GM23338 (cell line): ENCODE data around the gene SIX5. TPM values are rescaled to one million over a fixed set of nuclear protein-coding genes. Genes with fewer than 3 reads are reported as not detected.

Experiments used
- ATAC-seq: fragments of 200-7000 bp; cut with Tn5 transposase; 3 replicates; pipeline ENCODE4 v1.9.1; 2020
- DNase-seq: peaks from one replicate; pipeline ENCODE4 v3.0.0-alpha.2; 2015; ENCODE audit warnings: low spot score
- H2AFZ ChIP-seq: fragments of 200-600 bp; sonication (generic); 2 replicates; pipeline ENCODE4 v1.8.0; 2016; ENCODE audit warnings: antibody characterized with exemption, mild to moderate bottlenecking, moderate library complexity
- H3F3A ChIP-seq: fragments of 200-600 bp; sonication (generic); replicated peaks from 2 replicates; pipeline ENCODE4 v1.8.0; 2017; ENCODE audit warnings: antibody characterized with exemption, mixed run types, low read depth
- H3K27ac ChIP-seq: fragments of 200-600 bp; sonication (generic); 2 replicates; pipeline ENCODE4 v1.6.1; 2016; ENCODE audit warnings: low read depth
- H3K27me3 ChIP-seq: fragments of 200-600 bp; sonication (generic); 2 replicates; pipeline ENCODE4 v1.8.0; 2016; ENCODE audit warnings: mild to moderate bottlenecking, mixed run types, moderate library complexity; ENCODE audit not compliant: insufficient read depth
- H3K36me3 ChIP-seq: fragments of 200-600 bp; sonication (generic); 2 replicates; pipeline ENCODE4 v1.8.0; 2016; ENCODE audit warnings: mild to moderate bottlenecking; ENCODE audit not compliant: insufficient read depth
- H3K4me1 ChIP-seq: fragments of 200-600 bp; sonication (generic); 2 replicates; pipeline ENCODE4 v1.8.0; 2016; ENCODE audit warnings: mild to moderate bottlenecking, moderate library complexity; ENCODE audit not compliant: insufficient read depth
- H3K4me2 ChIP-seq: fragments of 200-600 bp; sonication (generic); 2 replicates; pipeline ENCODE4 v1.7.1; 2017; ENCODE audit warnings: mixed run types
- H3K4me3 ChIP-seq: fragments of 200-600 bp; sonication (generic); 2 replicates; pipeline ENCODE4 v1.6.1; 2016; ENCODE audit warnings: mixed run types
- H3K79me2 ChIP-seq: fragments of 200-600 bp; sonication (generic); replicated peaks from 2 replicates; pipeline ENCODE4 v1.8.0; 2017; ENCODE audit warnings: mild to moderate bottlenecking; ENCODE audit not compliant: insufficient read depth
- H3K9me2 ChIP-seq: fragments of 200-600 bp; sonication (generic); 2 replicates; pipeline ENCODE4 v1.8.0; 2017; ENCODE audit not compliant: insufficient read depth
- H4K20me1 ChIP-seq: fragments of 200-600 bp; sonication (generic); replicated peaks from 2 replicates; pipeline ENCODE4 v1.8.0; 2017; ENCODE audit warnings: mild to moderate bottlenecking; ENCODE audit not compliant: insufficient read depth
- H3K27ac Mint-ChIP-seq: 2 replicates; pipeline ENCODE4 v1.8.0; 2020; ENCODE audit warnings: inconsistent platforms, mild to moderate bottlenecking, moderate library complexity, mixed read lengths
- H3K27me3 Mint-ChIP-seq: 3 replicates; pipeline ENCODE4 v1.8.0; 2022; ENCODE audit warnings: low read depth, mild to moderate bottlenecking, moderate library complexity, mixed read lengths, inconsistent platforms; ENCODE audit not compliant: insufficient read depth, poor library complexity
- H3K36me3 Mint-ChIP-seq: 3 replicates; pipeline ENCODE4 v1.8.0; 2021; ENCODE audit warnings: low read depth, mild to moderate bottlenecking, inconsistent platforms, moderate library complexity, mixed read lengths
- H3K4me1 Mint-ChIP-seq: 3 replicates; pipeline ENCODE4 v1.8.0; 2020; ENCODE audit warnings: mild to moderate bottlenecking, inconsistent platforms, mixed read lengths
- H3K4me3 Mint-ChIP-seq: 3 replicates; pipeline ENCODE4 v1.8.0; 2021; ENCODE audit warnings: moderate library complexity, mild to moderate bottlenecking, inconsistent platforms, mixed read lengths
- H3K9me3 Mint-ChIP-seq: 3 replicates; pipeline ENCODE4 v1.8.0; 2020; ENCODE audit warnings: moderate library complexity, mild to moderate bottlenecking, inconsistent platforms, mixed read lengths
- NANOG ChIP-seq: IDR thresholded peaks from 2 replicates; pipeline ENCODE4 v1.6.1; 2016; ENCODE audit warnings: antibody characterized with exemption, borderline replicate concordance
- POLR2AphosphoS5 ChIP-seq: IDR thresholded peaks from 2 replicates; pipeline ENCODE4 v1.6.1; 2016; ENCODE audit warnings: antibody characterized with exemption, low read depth
- ZNF114 ChIP-seq: fragments of 250-450 bp; sonication (Bioruptor Pico); IDR thresholded peaks from 2 replicates; pipeline ENCODE4 v1.5.0; 2020; ENCODE audit warnings: mild to moderate bottlenecking, moderate library complexity
- polyA plus RNA-seq: library from polyadenylated mRNA; unstranded; fragments of >200 nt; fragmentation: Nextera tagmentation; extraction: Ambion mirVana; gene quantifications from 2 replicates; pipeline ENCODE4 v1.2.1, GENCODE V29; 2016
- total RNA-seq: library from RNA; depleted of rRNA; stranded (reverse); fragments of >200 nt; shearing (Covaris generic); gene quantifications from 2 replicates; pipeline ENCODE4 v1.2.3, GENCODE V29; 2014
- TF ChIP-seq, protein P1 (sequence below): fragments of 250-450 bp; sonication (Bioruptor Pico); IDR thresholded peaks from 2 replicates; pipeline ENCODE4 v1.5.0; 2020; ENCODE audit warnings: mild to moderate bottlenecking, moderate library complexity
- TF ChIP-seq, protein P2 (sequence below), 2 experiments: fragments of 200-600 bp in 1 of 2; sonication (generic) in 1 of 2; conservative IDR thresholded peaks; 2 replicates each; pipeline versions ENCODE4 v1.5.1 to v1.6.1; 2016 to 2017; ENCODE audit warnings: antibody characterized with exemption in 2 of 2, low read depth in 2 of 2, mild to moderate bottlenecking in 2 of 2, moderate library complexity in 1 of 2

Gene SIX5
- total and polyA plus RNA-seq, 2 experiments from 2014 or later = 10.1 to 22.6 TPM

DNA sequence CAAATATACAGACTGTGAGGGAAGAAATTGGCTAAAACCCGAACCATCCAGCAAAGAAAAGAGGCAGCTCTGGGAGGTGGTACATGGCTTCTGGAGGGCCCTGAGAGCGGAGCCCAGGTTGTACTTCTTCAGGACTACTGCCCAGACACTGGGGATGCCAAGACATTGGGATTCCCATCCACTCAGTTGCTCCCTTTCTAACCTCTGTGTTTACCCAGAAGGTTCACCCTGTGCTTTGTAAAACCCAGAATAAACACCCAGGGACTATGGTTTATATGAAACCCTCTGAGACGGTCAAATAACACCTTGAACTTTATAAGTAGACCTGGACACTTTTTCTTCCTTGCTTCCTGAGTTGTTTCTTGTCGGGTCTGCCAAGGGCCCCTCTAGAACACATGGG is 26.1 kb downstream of the SIX5 start:
- Histone ChIP-seq H4K20me1 (no peaks in the 10 kb centered on the region), H3K4me2 (no peak overlapping the region), H3F3A (0 out of 2 replicates have a peak, but pooled peaks cover 7% of the 10 kb centered on the region), H3K27ac (no peak overlapping the region), H3K79me2 (no peaks in the 10 kb centered on the region), H3K36me3 (no peaks in the 10 kb centered on the region), H3K4me3 (no peak overlapping the region), H2AFZ (0 out of 2 replicates have a peak overlapping the region, but pooled peaks have one; percentile 66), H3K9me2 (no peaks in the 10 kb centered on the region; the same call in 1 of the 2 replicates), H3K27me3 (no peaks in the 10 kb centered on the region), H3K4me1 (no peaks in the 10 kb centered on the region; the same call in 1 of the 2 replicates)
- Mint-ChIP-seq H3K27me3 (peaks cover 8% of the 10 kb centered on the region), H3K9me3 (no peaks in the 10 kb centered on the region), H3K36me3 (no peaks in the 10 kb centered on the region), H3K27ac (no peak overlapping the region), H3K4me1 (no peaks in the 10 kb centered on the region; the same call in 2 of the 3 replicates), H3K4me3 (no peak overlapping the region)
- TF ChIP-seq, protein P1, sequence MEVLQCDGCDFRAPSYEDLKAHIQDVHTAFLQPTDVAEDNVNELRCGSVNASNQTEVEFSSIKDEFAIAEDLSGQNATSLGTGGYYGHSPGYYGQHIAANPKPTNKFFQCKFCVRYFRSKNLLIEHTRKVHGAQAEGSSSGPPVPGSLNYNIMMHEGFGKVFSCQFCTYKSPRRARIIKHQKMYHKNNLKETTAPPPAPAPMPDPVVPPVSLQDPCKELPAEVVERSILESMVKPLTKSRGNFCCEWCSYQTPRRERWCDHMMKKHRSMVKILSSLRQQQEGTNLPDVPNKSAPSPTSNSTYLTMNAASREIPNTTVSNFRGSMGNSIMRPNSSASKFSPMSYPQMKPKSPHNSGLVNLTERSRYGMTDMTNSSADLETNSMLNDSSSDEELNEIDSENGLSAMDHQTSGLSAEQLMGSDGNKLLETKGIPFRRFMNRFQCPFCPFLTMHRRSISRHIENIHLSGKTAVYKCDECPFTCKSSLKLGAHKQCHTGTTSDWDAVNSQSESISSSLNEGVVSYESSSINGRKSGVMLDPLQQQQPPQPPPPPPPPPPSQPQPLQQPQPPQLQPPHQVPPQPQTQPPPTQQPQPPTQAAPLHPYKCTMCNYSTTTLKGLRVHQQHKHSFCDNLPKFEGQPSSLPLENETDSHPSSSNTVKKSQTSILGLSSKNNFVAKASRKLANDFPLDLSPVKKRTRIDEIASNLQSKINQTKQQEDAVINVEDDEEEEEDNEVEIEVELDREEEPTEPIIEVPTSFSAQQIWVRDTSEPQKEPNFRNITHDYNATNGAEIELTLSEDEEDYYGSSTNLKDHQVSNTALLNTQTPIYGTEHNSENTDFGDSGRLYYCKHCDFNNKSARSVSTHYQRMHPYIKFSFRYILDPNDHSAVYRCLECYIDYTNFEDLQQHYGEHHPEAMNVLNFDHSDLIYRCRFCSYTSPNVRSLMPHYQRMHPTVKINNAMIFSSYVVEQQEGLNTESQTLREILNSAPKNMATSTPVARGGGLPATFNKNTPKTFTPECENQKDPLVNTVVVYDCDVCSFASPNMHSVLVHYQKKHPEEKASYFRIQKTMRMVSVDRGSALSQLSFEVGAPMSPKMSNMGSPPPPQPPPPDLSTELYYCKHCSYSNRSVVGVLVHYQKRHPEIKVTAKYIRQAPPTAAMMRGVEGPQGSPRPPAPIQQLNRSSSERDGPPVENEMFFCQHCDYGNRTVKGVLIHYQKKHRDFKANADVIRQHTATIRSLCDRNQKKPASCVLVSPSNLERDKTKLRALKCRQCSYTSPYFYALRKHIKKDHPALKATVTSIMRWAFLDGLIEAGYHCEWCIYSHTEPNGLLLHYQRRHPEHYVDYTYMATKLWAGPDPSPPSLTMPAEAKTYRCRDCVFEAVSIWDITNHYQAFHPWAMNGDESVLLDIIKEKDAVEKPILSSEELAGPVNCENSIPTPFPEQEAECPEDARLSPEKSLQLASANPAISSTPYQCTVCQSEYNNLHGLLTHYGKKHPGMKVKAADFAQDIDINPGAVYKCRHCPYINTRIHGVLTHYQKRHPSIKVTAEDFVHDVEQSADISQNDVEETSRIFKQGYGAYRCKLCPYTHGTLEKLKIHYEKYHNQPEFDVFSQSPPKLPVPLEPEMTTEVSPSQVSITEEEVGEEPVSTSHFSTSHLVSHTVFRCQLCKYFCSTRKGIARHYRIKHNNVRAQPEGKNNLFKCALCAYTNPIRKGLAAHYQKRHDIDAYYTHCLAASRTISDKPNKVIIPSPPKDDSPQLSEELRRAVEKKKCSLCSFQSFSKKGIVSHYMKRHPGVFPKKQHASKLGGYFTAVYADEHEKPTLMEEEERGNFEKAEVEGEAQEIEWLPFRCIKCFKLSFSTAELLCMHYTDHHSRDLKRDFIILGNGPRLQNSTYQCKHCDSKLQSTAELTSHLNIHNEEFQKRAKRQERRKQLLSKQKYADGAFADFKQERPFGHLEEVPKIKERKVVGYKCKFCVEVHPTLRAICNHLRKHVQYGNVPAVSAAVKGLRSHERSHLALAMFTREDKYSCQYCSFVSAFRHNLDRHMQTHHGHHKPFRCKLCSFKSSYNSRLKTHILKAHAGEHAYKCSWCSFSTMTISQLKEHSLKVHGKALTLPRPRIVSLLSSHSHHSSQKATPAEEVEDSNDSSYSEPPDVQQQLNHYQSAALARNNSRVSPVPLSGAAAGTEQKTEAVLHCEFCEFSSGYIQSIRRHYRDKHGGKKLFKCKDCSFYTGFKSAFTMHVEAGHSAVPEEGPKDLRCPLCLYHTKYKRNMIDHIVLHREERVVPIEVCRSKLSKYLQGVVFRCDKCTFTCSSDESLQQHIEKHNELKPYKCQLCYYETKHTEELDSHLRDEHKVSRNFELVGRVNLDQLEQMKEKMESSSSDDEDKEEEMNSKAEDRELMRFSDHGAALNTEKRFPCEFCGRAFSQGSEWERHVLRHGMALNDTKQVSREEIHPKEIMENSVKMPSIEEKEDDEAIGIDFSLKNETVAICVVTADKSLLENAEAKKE (CRISPR knock-in tag) = no peak
- TF ChIP-seq NANOG = no peak
- ATAC-seq (peak; percentile 38; the same call in 2 of the 3 replicates), DNase-seq (no peak)

DNA sequence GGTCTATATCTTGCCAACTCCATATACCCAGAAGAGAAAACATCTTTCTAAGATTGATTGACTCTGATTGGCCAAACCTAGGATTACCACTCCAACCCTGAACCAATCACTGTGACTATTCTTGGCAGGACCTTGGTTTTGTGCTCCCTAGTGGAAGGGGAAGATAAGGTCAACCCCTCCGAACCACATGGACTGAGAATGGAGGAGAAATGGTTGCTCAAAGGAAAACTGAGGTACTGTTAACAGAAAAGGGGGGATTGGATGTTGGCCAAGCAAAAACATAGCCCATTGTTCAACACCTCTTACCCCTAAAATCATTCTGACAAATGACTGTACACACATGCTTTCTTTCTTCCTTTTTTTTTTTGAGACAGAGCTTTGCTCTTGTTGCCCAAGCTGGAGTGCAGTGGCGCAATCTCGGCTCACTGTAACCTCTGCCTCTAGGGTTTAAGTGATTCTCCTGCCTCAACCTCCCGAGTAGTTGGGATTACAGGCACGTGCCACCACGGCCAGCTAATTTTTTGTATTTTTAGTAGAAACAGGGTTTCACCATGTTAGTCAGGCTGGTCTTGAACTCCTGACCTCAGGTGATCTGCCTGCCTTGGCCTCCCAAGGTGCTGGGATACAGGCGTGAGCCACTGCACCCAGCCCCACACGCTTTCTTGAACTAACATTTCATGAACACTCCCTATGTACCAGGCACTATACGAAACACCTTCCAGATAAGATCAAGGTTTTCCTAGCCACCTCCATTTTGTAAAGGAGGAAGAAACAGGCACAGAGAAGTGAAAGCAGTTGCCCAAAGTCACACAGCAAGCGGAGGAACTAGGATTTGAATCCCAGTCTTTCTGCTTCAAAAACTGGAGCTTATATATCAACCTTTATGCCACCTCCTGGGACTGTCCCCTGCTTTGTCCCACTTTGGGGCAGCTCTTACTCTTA is 29.3 kb downstream of the SIX5 start:
- ATAC-seq = peak; percentile 57
- H3K9me2 ChIP-seq = no peaks in the 10 kb centered on the region; the same call in 1 of the 2 replicates
- Mint-ChIP-seq H3K36me3 (no peaks in the 10 kb centered on the region), H3K4me3 (no peak overlapping the region), H3K27ac (no peak overlapping the region), H3K27me3 (peaks cover 8% of the 10 kb centered on the region), H3K4me1 (no peaks in the 10 kb centered on the region; the same call in 2 of the 3 replicates), H3K9me3 (no peaks in the 10 kb centered on the region)
- H4K20me1 ChIP-seq = no peaks in the 10 kb centered on the region
- no peak overlapping the region for H3K4me2 ChIP-seq
- H3K4me3 ChIP-seq = no peak overlapping the region
- peak overlapping the region; percentile 29 for H2AFZ ChIP-seq
- no peak for DNase-seq
- 0 out of 2 replicates have a peak, but pooled peaks cover 7% of the 10 kb centered on the region for H3F3A ChIP-seq
- no peaks in the 10 kb centered on the region for H3K36me3 ChIP-seq
- no peaks in the 10 kb centered on the region for H3K27me3 ChIP-seq
- no peaks in the 10 kb centered on the region for H3K4me1 ChIP-seq
- H3K27ac ChIP-seq = no peak overlapping the region
- no peaks in the 10 kb centered on the region for H3K79me2 ChIP-seq
- TF ChIP-seq ZNF114 (CRISPR knock-in tag) (no peak), POLR2AphosphoS5 (no peak), NANOG (no peak)
- TF ChIP-seq, protein P2, sequence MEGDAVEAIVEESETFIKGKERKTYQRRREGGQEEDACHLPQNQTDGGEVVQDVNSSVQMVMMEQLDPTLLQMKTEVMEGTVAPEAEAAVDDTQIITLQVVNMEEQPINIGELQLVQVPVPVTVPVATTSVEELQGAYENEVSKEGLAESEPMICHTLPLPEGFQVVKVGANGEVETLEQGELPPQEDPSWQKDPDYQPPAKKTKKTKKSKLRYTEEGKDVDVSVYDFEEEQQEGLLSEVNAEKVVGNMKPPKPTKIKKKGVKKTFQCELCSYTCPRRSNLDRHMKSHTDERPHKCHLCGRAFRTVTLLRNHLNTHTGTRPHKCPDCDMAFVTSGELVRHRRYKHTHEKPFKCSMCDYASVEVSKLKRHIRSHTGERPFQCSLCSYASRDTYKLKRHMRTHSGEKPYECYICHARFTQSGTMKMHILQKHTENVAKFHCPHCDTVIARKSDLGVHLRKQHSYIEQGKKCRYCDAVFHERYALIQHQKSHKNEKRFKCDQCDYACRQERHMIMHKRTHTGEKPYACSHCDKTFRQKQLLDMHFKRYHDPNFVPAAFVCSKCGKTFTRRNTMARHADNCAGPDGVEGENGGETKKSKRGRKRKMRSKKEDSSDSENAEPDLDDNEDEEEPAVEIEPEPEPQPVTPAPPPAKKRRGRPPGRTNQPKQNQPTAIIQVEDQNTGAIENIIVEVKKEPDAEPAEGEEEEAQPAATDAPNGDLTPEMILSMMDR (conservative IDR thresholded peaks at IDR 0.05; ENCODE audit: low read depth in 2 of 2) = no peak
